ENCODE measurements around the gene DHX36. TPM values are rescaled to one million over a fixed set of nuclear protein-coding genes. Genes with fewer than 3 reads are reported as not detected.

Gene DHX36
- total and polyA plus RNA-seq, 10 of the 15 experiments (the other 5 are each of a cell fraction or from before 2014, with no cell fraction given), result 16.2 to 70.5 (median 41.6) TPM

- no peaks in the 10 kb centered on the region for H3K79me2 ChIP-seq (ENCODE audit: control insufficient read depth, insufficient read depth, low read length)
- no peak for ATAC-seq
- ChIA-PET POLR2A (no interaction called here), SMC1A (ENCODE audit: uncharacterized antibody, unreplicated experiment) (no interaction called here), RAD21 (ENCODE audit: unreplicated experiment) (no interaction called here), CTCF (no interaction called here)
- H3K36me3 ChIP-seq (ENCODE audit: control insufficient read depth in 2 of 2, insufficient read depth in 2 of 2, low read length in 1 of 2), result no peaks in the 10 kb centered on the region
- in situ Hi-C loops (cut with MboI) (no loop called here), intact Hi-C loops (cut with micrococcal nuclease; ENCODE audit: unreplicated experiment) (no loop called here)
- no peak overlapping the region for H3K4me2 ChIP-seq (ENCODE audit: control insufficient read depth, insufficient read depth)
- no peaks in the 10 kb centered on the region for H3K9me3 ChIP-seq (replicated peaks; ENCODE audit: control insufficient read depth, insufficient read depth, low read length)
- no peaks in the 10 kb centered on the region for H4K20me1 ChIP-seq (ENCODE audit: control insufficient read depth, insufficient read depth)
- BruUV-seq (replicated peaks), result no TSS peak
- H3K27me3 ChIP-seq (replicated peaks in 1 of 2; ENCODE audit: control insufficient read depth in 2 of 2, insufficient read depth in 2 of 2, low read length in 1 of 2), result no peaks in the 10 kb centered on the region
- H3K9ac ChIP-seq (ENCODE audit: control insufficient read depth, insufficient read depth, low read length), result no peak overlapping the region
- no peak for DNase-seq (ENCODE audit: low read depth, low spot score)
- H2AFZ ChIP-seq (ENCODE audit: control insufficient read depth, low read depth, low read length), result no peak overlapping the region
- TF ChIP-seq ZNF217 (IDR thresholded peaks at IDR 0.05) (no peak), E2F8 (IDR thresholded peaks at IDR 0.05; ENCODE audit: low read depth, partially characterized antibody) (no peak), NR2C1 (IDR thresholded peaks at IDR 0.05) (no peak), ATF7 (IDR thresholded peaks at IDR 0.05; ENCODE audit: low read depth) (no peak), ZBTB4 (CRISPR knock-in tag; IDR thresholded peaks at IDR 0.05) (no peak), STAT3 (IDR thresholded peaks at IDR 0.05; ENCODE audit: low read depth, low read length) (no peak), BACH1 (IDR thresholded peaks at IDR 0.05; ENCODE audit: borderline replicate concordance) (no peak)
- TF ChIP-seq, protein P1, sequence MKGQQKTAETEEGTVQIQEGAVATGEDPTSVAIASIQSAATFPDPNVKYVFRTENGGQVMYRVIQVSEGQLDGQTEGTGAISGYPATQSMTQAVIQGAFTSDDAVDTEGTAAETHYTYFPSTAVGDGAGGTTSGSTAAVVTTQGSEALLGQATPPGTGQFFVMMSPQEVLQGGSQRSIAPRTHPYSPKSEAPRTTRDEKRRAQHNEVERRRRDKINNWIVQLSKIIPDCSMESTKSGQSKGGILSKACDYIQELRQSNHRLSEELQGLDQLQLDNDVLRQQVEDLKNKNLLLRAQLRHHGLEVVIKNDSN (IDR thresholded peaks at IDR 0.05; ENCODE audit: borderline replicate concordance, extremely low read length, insufficient read depth, low read depth, low read length), result no peak
- 13% methylated on average over 3 of the region's 3 CpGs for WGBS (ENCODE audit: insufficient coverage, insufficient replicate concordance, low lambda C conversion rate, missing lambda C conversion rate)
- H3K4me3 ChIP-seq, result no peak overlapping the region
- no peak overlapping the region for H3K27ac ChIP-seq (ENCODE audit: control insufficient read depth, insufficient read depth)
- no peak for FAIRE-seq
- H3K4me1 ChIP-seq (ENCODE audit: control insufficient read depth, insufficient read depth, low read length), result no peaks in the 10 kb centered on the region
These were observed 42.9 kb upstream of the DHX36 start for GRCh38 chr3:154367221-154367620.
